Fibroblast of skin of back (primary cell): ENCODE data around the gene RASAL1.
"Not testable (repeated sequence)": the region's sequence is repeated elsewhere in the genome, so short reads cannot be mapped to it uniquely, and the experiment has no call there.

Source experiments
- DNase-seq: peaks from one replicate; pipeline ENCODE4 v3.0.0-alpha.2; 2013

RASAL1 gene

DNA sequence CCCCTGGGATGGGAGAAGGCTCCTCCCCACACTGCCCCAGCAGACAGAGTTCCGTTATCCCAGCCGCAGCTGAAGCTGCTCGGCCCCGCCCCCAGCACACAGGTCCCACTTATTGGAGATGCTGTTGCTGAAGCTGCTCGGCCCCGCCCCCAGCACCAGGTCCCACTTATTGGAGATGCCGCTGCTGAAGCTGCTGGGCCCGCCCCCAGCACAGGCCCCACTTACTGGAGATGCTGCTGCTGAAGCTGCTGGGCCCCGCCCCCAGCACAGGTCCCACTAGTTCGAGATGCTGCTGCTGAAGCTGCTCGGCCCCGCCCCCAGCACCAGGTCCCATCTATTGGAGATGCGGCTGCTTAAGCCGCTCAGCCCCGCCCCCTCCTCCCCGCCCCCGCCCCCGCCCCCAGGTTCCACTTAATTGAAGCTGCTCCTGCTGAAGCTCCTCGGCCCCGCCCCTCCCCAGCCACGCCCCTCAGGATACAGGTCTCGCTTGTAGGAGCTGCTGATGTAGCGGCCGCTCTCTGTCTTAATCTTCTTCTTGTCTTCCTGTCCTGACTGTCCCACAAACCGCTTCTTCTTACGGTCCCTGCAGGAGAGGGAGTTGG, 26.0 kb upstream of the RASAL1 start:
- no peak for DNase-seq

- DNase-seq: no peak
Observed at GRCh38 chr12:113159937-113160336, 24.4 kb upstream of the RASAL1 start.

DNA sequence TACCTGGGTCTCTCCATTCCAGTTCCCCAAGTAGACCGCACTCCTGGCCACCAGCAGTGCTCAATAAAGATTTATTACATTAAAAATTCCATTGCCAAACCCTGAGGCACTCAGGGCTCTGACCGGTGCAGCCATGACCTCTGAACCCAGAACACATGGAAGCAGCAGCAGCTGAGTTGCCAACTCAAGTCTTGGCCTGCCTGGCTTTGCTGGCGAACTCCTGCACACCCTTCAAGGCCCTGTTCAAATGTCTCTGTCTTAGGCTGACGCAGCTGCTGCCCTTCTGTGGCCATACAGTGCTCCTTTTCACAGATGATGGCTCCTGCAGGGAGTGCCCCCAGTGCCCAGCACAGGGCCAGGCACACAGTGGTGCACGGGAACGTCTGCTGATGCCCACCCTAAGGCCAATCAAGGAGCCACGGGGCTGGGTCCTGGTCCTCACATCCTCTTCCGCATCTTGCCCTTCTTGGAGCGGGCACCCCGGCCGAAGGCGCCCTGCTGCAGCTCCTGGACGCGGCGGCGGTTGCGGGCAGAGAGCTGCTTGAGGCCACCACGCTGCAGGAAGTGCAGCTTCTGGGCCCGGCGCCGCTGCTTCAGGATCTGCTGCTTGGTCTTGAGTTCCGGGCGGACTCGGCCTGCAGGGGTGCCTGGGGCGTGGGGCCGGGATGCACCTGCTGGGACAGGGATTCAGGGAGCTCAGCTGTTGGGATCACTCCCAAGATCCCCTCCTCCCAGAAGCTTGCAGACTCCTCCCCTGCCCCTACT, 23.1 kb upstream of the RASAL1 start:
- DNase-seq: no peak

- no peak for DNase-seq
Observed at GRCh38 chr12:113157218-113157859, 21.8 kb upstream of the RASAL1 start.

DNA sequence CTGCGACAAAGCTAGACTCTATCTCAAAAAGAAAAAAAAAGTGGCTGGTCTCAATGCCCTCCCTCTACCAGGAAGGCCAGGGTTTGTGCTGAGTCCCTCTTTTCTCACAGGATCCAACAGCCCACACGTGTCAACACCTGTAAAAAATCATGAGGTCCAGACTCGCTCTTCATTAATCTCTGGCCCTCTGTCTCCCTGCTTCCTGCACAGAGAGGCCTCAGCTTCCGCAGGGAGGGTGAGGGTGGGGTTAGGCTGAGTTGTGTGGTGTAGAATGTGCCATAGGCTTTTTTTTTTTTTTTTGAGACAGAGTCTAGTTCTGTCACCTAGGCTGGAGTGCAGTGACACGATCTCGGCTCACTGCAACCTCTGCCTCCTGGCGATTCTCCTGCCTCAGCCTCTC, 20.1 kb upstream of the RASAL1 start:
- DNase-seq: no peak

DNA sequence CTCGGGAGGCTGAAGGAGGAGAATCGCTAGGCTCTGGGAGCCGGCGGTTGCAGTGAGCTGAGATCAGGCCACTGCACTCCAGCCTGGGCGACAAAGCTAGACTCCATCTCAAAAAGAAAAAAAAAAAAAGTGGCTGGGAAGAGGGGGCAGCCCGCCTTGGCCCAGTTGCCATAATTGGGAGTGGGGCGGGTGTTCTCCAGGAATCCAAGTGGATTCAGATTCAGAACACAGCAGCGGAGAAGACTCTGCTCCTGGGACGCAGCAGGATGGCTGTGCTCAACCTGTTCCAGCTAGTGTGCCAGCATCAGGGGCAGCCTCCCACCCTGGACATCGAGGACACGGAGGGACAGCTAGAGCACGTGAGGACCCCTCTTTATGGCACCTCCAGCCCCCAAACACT, 19.5 kb upstream of the RASAL1 start:
- no peak for DNase-seq

GRCh38 chr12:113154351-113154973, 18.9 kb upstream of the RASAL1 start:
- peak; percentile 15 for DNase-seq

DNA sequence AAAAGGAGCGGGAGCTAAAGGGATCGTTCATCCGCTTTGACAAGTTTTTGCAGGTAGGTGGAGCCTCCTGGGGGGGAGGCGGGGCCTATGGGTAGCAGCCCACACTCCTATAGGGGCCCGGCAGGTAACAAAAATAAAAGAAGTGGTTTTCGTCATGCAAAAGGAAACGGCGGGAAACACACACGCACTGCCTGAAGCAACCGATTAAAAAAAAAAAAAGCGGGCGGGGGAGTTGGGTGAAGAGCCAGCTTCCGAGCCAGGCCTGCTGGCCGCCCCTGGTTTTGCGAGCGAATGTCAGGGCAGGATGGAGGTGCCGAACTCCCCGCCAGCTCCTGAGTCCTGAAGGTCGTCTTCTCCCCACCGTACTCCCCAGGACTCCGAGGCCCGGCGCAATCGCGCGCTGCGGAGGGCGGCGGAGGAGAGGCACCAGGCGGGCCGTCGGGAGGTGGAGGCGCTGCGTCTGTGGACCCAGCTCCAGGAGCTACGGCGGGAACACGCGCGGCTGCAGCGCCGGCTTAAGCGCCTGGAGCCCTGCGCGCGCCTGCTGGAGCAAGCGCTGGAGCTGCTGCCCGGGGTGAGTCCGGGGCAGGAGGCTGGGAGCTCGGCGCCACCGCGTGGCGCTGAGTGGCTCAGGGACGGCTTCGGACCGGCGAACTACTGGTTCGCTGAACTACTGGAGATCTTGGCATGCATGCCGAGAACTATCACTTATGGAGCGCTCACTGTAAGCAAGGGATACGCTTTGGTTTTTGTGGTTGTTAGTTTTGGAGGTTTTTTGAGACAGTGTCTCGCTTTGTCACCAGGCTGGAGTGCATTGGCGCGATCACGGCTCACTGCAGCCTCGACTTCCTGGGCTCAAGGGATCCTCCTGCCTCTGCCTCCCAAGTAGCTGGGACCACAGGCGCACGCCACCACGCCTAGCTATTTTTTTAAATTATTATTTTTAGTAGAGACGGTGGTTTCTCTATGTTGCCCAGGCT, 17.6 kb upstream of the RASAL1 start:
- peak; percentile 68 for DNase-seq

DNA sequence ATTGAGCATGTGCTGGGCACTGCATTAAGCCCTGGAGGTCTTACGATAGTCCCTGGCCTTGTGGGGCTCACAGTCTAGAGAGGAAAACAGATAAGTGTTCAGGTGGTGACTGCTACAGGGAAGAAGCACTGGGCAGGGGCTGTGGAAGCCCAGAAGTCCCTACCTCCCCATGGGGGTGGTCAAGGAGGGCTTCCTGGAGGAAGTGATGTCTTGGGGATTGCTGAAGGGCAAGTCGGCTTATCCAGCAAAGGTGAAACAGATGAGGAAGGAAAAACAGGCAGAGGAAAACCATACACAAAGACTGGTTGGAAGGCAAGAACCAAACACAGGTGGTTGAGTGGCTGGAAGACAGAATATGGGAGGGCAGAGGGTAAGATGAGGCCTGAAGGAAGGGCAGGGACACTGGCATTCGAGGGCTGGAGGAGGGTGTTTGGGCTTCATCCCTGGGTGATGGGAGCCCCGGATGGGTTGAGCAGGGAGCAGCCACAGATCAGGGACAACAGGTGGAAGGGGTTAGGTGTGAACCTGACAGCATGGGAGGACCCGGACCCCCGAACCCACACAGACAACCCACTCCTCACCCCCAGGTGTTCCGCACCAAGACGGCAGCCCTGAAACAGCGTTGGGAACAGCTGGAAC, 16.8 kb upstream of the RASAL1 start:
- DNase-seq: no peak

DNA sequence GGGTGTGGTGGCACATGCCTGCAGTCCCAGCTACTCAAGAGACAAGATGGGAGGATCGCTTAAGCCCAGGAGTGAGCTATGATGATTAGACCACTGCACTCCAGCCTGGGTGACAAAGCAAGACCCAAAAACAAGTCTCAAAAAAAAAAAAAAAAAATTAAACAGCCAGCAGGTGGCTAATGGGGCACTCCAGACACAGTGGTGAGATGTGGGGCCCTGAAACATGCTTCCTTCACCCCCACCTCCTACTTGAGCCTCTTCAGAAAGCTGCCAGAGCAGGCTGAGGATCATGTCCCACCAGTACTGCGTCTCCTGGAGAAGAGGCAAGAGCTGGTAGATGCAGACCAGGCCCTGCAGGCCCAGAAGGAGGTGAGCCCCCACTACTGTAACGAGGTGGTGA, 16.1 kb upstream of the RASAL1 start:
- DNase-seq: no peak

GRCh38 chr12:113149361-113150150, 14.0 kb upstream of the RASAL1 start, which contains the start of gene CFAP73:
TSS of gene CFAP73 (plus strand) at chr12:113149724. CDS start at chr12:113149858, 134 bp downstream.
- peak; percentile 85 for DNase-seq

GRCh38 chr12:113146999-113147398, 11.4 kb upstream of the RASAL1 start:
- no peak for DNase-seq

DNA sequence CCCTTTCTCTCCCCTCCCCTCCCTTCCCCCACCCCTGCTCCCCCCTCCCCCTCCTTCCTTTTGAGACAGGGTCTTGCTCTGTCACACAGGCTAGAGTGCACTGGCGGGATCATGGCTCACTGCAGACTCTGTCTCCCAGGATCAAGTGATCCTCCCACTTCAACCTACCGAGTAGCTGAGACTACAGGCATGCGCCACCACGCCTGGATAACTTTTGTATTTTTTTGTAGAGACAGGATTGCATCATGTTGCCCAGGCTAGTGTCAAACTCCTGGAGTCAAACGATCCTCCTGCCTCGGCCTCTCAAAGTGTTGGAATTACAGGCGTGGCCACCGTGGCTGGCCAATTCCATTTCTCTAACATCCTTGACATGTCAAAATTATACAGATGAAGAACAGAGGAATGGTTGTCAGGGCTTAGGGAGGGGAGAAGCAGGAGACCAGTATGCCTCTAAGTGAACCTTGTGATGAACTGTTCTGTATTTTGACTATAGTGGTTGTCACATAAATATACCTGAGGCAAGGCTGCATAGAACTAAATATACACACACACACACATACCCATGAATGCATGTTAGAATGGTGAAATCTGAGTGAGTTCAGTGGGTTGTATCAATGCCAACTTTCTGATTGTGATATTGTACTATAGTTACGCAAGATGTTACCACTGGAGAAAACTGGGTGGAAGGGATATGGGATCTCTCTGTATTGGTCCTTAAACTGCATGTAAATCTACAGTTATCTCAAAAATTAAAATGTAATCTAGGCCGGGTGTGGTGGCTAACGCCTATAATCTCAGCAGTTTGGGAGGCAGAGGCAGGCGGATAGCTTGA, 10.4 kb upstream of the RASAL1 start:
- no peak for DNase-seq

DNA sequence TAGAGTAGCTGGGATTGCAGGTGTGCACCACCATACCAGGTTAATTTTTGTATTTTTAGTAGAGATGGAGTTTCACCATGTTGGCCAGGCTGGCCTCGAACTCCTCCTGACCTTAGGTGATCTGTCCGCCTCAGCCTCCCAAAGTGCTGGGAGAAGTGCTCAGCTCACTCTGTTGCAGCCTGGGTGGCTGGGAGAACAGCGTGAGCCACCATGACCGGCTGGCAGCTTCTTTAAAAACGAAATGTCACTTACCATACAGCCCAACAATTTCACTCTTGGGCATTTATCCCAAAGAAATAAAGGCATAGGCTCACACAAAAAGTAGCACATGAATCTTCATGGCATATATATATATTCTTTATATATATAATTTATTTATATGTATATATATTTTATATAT, 9.2 kb upstream of the RASAL1 start:
- DNase-seq: no peak

- DNase-seq: no peak
Observed at GRCh38 chr12:113143959-113144358, 8.4 kb upstream of the RASAL1 start.

DNA sequence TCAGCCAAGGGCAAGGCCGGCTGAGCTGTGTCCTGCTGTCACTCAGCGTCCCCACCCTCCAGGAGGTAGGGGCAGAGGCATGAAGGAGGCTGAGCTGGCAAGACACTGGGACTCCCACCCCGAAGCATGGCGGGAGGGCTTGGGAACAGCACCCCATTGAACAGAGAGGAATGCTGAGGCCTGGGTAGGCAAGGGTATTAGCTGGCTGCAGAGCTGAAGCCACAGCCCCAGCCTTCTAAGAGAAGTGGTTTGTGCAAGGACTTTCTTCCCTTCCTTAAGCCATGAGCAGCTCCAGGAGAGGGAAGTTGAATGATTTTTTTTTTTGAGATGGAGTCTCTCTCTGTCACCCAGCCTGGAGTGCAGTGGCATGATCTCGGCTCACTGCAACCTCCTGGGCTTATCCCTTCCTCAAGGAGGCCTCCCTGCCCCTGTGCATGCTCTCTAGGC, 7.3 kb upstream of the RASAL1 start:
- DNase-seq: no peak

GRCh38 chr12:113142173-113142885, 6.8 kb upstream of the RASAL1 start:
- DNase-seq: no peak

DNA sequence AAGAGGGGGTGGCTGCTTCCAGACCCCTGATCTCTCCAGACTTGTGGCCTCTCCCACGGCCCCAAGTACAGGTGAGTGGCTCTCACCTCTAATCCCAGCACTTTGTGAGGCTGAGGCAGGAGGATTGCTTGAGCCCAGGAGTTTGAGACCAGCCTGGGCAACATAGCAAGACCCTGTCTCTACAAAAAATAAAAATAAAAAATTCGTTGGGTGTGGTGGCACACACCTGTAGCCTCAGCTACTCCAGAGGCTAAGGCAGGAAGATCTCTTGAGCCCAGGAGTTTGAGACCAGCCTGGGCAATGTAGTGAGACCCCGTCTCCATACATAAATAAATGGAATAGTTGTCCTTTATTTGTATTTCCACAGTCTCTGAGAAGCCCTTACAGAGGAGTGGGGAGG, 6.2 kb upstream of the RASAL1 start:
- DNase-seq: not testable (repeated sequence)

DNA sequence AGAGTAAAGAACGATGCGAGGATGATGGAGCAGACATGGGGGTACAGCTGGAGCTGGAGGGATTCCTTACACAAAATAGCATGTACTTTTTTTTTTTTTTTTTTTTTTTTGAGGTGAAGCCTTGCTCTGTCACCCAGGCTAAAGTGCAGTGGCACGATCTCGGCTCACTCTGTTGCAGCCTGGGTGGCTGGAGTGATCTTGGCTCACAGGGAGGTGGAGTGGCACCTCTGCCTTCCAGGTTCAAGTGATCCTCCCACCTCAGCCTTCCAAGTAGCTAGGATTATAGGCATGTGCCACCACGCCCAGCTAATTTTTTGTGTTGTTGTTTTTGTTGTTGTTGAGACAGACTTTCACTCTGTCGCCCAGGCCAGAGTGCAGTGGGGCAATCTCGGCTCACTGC, 5.1 kb upstream of the RASAL1 start:
- no peak for DNase-seq
